GM18498 (cell line): Measurements from ENCODE around the gene CRY1.
A peak's percentile ranks its signal among the peaks of the same experiment; 100 is the strongest.

Experiments used
- ATAC-seq: cut with Tn5 transposase; IDR thresholded peaks from one replicate; pipeline ENCODE4 v1.9.1; 2021; ENCODE audit warnings: mild to moderate bottlenecking, moderate library complexity; ENCODE audit not compliant: unreplicated experiment

The CRY1 gene

GRCh38 chr12:107093417-107094182, at the start of gene CRY1:
Gene CRY1, minus strand, starts transcription at chr12:107093549. Its CDS starts 588 bp downstream, at chr12:107092961.
- ATAC-seq: peak; percentile 90

- ATAC-seq: no peak
Measured at GRCh38 chr12:107139787-107140186, 46.4 kb upstream of the CRY1 start.

DNA sequence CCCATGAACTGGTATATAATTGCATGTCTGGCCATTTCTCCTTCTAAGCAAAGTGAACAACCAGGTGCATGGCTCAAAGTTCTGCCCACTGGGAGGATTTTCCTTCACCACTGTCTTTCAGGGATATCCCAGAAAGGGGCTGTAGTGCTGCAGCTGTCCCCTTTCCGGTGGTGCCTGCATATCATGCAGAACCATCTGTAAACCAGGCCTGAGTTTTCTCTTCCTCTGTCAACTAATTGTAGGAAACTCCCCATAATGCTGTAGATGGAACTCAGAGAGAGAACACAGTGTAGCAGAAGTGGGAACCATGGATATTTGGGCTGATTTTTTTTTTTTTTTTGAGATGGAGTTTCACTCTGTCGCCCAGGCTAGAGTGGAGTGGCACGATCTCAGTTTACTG, 45.6 kb upstream of the CRY1 start:
- no peak for ATAC-seq

- ATAC-seq: no peak
Measured at GRCh38 chr12:107135177-107135576, 41.8 kb upstream of the CRY1 start.

- no peak for ATAC-seq
Measured at GRCh38 chr12:107134558-107134957, 41.2 kb upstream of the CRY1 start.

- ATAC-seq: no peak
Measured at GRCh38 chr12:107133462-107133861, 40.1 kb upstream of the CRY1 start.

DNA sequence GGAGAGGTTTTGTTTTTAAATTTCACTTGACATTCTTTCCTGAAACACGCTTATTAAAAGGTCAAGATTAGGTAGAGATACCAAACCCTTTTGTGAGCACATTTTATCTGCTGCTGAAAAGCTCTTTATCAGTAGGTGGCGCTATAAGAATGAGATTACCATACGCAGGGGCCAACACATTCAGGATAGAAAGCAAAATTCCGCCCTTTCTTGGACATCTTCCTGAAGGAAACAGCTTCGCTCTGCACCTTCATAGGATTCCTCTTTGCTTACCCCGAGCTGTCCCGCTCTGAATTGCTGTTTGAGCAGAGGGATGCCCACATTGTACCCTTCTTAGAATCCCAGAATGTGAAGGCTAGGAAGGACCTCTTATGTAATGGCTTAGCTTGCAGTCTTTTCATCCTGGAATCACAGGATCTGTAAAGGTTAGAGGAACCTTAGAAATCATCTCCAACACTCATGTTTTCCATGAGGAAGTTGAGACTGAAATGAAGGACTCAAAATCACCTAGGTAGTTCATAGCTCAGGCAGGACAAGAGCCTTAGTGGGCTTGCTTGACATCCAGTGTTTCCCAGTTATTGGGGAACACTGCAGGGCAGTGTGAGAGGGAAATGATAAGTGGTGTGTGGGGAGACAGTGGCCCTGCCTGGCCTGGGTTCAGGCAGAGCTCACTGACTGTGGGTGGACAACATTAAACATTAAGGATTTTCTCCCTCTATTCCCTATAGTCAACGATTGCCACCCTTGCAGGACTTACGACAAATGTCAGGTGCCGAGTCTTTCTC, 38.7 kb upstream of the CRY1 start:
- ATAC-seq: no peak

DNA sequence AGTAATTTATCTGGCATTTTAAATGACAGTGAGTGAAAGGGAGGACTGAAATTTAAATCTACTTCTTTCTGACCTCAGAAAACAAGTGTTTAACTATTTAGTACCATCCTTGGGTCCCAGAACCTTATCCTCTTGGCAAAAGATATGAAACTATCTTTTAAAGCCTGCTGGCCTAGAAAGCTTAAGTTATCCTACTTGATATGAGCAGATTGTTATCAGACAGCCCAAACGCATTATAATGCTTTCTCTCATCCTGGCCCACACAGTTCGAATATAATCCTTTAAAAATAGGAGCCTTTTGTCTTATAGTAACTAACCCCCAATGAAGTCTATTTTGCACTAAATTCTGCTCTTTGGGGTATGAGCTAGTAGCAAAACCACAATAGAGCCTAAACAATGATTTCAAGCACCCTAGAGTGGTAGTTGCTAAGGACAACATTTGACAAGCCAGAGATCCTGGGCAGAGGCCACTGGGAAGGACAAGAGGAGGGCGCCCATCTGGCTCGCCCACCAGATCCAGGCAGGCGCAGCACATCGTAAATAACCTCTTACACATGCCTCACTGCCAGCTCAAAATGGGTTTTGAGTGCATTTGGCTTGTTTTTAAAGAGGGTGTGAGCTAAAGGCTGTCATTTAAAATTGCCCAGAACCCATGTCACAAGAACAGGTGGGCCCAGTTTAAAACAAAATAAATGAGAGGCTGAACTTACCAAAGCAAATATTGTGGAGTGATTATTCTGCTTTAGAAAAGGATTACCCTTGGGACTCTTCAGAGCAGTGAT, 37.7 kb upstream of the CRY1 start:
- ATAC-seq: no peak

- no peak for ATAC-seq
Measured at GRCh38 chr12:107129315-107129930, 36.1 kb upstream of the CRY1 start.

DNA sequence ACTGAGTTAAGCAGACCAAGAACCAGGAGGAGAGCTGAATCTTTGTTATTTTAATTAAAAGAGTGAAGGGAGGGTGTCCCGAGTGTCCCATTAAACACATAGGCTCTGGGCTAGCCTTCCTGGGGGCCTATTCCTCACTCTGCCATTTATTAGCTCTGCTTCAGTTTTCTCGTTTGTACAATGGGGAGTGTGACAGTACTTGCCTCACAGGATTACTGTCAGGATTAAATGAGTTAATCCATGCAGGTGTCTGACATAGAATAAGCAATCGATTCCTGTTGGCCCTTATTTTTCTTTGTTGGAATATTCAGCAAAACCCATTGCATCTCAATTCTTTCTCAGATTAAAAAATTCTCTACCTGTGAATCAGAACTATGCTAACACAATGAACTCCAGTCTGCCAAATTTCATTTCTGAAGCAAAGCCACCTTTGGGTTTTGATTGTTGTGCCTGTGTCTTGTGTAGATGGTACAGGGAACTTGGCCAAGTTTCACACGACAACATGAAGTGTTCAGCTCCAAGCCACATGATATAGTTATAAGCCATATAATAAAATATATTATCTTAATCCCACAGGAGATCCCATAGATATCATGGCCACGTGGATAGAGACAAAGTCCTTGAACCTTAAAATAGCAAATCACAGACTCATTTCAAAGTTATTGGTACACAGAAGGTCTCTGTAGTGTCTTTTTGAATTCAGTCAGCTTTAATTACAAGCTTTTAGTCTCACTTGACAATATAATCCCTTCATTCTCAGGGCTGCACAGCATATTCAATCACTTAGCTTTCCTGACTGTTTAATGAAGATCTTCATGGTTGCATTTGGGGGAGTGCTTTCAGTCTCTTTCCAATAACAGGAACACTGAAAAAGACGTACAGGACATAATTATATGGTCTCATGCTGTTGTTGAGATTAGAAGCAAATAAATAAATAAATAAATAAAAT, 34.4 kb upstream of the CRY1 start:
- ATAC-seq: no peak

DNA sequence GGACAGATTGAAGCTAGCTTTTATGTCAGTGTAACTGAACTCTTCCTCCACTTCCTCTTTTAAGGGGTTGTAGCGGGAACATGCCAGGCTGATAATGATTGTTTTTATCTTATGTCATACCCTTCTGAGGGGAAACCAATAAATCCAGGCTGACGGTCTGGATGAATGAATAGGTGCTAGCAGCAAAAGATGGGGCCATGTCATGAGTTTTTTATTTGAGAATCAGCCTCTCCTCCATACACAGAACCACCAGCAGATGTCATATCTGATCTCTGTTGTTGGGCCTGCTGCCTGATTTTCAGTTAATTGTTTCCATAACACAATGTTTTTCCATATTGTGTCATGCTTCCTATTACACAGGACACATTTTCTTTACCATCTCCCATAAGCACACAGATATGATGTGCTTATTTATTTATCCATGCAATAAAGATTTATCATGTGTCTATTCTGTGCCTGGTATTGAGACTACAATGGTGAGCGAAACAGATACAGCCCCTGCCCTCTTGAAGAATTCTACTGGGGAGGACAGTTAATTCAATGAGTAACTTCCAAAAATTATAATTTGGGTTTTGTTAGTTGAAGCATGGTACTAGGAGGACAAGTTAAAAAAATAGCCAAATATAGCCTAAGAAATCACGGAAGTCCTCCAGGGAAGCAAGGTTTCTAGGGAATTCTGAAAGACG, 33.6 kb upstream of the CRY1 start:
- no peak for ATAC-seq

DNA sequence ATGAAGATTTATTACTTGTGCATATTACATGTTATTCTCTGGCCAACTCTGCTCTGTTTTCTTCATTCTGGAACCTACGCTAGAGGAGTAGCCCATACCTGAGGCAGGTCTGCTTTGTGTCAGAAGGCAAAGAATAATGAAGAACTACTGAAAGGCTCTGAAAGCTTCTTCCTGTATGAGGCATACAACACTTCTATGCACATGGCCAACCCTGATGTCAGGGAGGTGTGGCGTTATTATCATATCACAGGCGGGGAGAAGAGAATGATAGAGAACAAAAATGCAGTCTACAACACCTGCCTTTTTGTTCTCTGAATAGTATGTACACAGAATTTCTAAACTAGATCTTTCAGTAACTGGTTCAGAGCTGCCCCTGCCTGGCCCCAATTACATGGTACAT, 32.5 kb upstream of the CRY1 start:
- no peak for ATAC-seq

DNA sequence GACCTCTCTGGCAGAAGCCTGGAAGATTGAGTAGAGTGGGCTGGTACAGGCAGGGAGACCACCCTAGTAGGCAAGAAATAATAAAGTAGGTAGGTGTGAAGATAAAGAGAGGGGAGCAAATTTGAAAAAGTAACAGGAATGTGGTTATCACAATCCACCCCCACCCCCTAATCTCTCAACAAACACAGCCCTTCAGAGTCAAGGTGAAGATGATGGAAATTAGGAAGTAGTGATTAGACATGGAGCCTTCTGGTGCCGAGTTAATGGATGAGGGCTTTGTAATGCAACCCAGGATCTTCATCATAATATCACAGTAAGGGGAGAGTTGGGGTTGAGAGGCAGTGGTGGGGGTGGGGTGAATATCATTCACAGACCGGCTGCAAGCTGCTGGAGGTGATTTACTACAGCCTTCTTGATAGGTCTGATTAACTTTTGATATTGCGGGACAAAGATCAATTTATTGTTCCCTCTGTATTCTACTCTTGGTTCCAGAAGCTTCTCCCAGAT, 29.2 kb upstream of the CRY1 start:
- no peak for ATAC-seq

DNA sequence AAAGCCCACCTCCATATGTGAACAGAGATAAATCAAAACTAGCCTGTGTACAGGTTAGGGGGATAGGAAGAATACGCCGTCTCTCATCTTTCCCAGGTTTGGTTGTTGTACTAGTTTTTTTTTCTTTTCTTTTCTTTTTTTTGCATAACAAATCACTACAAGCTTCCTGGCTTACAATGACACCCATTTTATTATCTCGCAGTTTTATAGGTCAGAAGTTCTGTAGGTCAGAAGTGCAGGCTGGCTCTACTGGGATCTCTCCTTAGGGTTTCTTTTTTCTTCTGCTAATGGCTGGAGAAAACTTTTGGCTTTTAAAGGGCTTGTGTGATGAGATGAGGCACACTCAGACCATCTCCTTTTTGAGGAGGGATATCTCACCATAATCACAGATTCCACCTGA, 25.7 kb upstream of the CRY1 start:
- no peak for ATAC-seq

GRCh38 chr12:107118624-107119023, 25.3 kb upstream of the CRY1 start:
- ATAC-seq: no peak

DNA sequence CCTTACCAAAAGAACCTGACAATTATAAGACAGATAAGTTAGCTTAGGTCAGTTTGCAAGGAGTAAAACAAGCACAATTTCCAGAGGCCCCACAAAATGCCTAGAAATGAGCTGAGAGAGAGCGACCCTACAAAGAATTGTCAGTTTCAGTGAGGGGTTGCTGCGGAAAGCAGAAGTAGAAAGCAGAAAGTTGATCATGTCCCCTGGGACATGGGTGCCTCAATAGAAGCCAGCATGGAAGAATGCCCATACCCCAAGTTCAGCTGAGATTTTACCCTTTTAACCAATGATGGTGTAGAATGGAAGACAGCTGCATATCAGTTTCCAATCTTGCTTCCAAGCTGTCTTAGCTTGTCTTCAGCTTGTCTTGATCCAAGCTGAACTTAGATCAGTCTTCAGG, 21.8 kb upstream of the CRY1 start:
- no peak for ATAC-seq

GRCh38 chr12:107111314-107111713, 18.0 kb upstream of the CRY1 start:
- no peak for ATAC-seq

DNA sequence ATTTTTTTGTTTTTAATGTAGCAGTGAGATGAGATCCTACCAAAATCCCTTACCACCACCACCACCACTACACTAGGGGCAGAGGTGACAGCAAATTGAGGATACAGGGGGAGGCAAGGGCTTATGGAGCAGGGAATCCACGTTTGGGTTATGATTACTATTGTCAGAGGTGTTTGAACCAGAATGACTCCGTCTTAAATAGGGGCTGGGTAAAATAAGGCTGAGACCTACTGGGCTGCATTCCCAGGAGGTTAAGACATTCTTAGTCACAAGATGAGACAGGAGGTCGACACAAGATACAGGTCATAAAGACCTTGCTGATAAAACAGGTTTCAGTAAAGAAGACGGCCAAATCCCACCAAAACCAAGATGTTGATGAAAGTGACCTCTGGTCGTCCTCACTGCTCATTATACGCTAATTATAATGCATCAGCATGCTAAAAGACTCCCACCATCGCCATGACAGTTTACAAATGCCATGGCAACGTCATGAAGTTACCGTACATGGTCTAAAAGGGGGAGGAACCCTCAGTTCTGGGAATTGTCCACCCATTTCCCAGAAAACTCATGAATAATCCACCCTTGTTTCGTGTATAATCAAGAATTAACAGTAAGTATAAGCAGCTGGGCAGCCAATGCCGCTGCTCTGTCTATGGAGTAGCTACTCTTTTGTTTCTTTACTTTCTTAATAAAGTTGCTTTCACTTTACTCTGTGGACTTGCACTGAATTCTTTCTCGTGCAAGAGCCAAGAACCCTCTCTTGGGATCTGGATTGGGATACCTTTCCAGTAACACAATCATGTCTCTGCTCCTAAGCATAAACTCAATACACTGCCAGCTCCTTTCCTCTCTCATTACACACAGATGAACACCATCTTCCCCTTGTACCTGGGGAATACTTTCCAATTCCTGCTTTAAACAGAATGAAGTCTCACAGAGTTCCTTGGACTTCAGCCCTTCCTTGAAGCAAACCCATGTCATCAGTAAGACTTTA, 16.7 kb upstream of the CRY1 start:
- ATAC-seq: no peak
